HG03135 (cell line): ENCODE data around the gene C1QL2.
A peak's percentile ranks its signal among the peaks of the same experiment; 100 is the strongest.

ENCODE experiments used
- ATAC-seq: cut with Tn5 transposase; IDR thresholded peaks from one replicate; pipeline ENCODE4 v1.9.1; 2021; ENCODE audit warnings: mild to moderate bottlenecking, moderate library complexity; ENCODE audit not compliant: unreplicated experiment

C1QL2 gene

GRCh38 chr2:119179991-119180390 is 21.4 kb upstream of the C1QL2 start:
- ATAC-seq: no peak

DNA sequence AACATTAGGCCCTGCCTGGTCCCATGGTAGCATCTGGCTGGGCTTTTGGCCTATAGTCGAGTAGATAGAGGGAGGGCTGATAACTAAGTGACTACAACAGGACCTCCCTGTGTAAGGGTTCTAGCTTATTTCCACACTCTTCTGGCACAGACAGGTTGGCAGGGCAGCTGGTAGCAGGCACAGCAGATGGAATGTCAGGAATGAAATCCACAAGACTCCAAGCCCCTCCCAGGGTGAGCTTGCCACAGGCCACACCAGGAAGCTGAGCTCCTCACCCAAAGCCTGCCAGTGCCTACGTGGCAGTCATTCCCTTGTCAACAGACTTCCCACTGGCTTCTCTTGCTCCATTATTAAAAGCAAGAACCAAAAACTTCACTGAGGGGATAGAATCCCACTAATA is 20.7 kb upstream of the C1QL2 start:
- ATAC-seq: no peak

GRCh38 chr2:119178776-119179175 is 20.2 kb upstream of the C1QL2 start:
- ATAC-seq: no peak

GRCh38 chr2:119177838-119178190 is 19.3 kb upstream of the C1QL2 start:
- ATAC-seq: no peak

DNA sequence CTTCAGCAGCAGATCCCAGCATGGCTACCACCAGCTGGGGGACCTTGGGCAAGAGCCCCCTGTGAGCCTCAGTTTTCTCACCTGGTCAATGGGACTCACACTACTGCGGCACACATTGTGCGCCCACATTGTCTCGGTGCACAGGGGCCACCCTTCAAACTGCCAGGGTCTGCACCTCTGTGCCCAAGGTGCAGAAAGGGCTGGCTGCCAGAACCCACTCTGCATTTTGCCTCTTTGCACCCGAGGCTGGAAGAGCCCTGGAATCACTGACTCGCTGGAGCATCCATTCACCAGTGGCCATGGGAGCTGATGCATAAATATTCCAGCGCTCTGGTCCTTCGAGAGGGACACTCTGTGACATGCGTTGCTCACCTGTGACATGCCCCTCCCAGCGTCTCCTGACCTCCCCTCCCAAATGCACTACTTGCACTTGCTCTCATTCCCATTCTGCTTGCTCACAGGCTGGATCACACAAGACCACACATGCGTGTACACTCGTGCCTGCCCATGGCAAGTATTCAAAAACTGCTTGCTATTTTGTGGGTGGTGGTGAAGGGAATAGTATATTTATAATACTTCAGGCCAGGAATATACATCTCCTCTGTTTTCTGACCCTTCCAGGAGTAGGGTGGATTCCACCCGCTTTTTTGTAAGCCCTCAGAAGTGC is 18.8 kb upstream of the C1QL2 start:
- no peak for ATAC-seq

DNA sequence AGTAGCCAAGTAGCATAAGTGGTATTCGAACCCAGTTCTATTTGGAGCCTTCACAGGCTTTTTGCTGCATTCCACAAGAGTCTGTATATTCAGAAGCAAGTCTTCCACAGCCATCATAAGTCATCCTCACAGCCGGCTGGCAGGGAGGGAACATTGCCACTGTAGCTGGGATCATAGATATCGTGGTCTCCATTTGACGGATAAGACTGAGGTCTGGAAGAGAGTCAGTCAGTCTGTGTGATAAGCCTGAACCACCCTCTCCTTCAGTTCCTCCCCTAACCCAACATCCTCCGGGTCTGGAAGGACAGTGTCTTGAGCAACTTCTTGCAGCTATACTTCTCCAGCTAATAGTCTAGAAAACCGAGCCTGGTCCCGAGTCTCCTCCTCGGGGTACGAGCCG is 17.0 kb upstream of the C1QL2 start:
- no peak for ATAC-seq

GRCh38 chr2:119174993-119175347 is 16.4 kb upstream of the C1QL2 start:
- no peak for ATAC-seq

- ATAC-seq: peak; percentile 70
These were observed 15.9 kb upstream of the C1QL2 start for GRCh38 chr2:119174216-119174992.

DNA sequence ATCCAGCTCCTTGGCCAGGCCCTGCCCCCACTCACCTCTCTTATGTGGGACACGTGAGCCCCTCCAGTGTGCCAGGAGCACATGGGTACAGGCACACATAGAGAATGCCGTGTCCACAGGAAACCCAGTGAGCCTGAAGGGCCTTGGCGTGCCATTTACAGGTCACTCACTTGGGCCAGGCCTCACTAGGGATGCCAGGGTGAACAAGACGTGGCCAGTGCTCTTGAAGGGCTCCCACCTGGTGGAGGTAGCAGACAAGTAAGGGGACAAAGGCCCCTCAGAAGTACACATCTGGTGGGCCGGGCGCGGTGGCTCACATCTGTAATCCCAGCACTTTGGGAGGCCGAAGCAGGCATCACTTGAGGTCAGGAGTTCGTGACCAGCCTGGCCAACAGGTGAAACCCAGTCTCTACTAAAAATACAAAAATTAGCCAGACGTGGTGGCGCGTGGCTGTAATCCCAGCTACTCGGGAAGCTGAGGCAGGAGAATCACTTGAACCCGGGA is 15.1 kb upstream of the C1QL2 start:
- ATAC-seq: no peak

DNA sequence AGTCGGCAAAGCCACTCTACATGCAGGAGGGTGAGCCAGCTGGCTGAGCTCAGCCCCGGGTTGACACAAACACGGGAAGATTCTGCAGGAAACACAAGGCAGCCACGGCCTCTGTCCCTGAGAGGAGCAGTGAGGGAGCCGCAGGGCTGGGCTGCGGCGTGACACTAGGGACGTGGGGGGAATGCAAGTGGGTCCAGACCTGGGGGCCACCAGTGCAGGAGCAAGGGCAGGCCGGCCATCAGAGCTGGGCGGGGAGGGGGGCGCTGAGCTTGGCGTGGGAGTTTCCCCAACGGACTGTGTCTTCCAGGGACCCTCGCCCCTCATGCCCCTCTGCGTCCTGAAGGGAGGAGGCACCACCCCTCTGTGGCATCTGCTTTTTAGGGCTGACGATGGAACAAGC is 12.0 kb upstream of the C1QL2 start:
- no peak for ATAC-seq

GRCh38 chr2:119169717-119170116 is 11.2 kb upstream of the C1QL2 start:
- ATAC-seq: no peak

DNA sequence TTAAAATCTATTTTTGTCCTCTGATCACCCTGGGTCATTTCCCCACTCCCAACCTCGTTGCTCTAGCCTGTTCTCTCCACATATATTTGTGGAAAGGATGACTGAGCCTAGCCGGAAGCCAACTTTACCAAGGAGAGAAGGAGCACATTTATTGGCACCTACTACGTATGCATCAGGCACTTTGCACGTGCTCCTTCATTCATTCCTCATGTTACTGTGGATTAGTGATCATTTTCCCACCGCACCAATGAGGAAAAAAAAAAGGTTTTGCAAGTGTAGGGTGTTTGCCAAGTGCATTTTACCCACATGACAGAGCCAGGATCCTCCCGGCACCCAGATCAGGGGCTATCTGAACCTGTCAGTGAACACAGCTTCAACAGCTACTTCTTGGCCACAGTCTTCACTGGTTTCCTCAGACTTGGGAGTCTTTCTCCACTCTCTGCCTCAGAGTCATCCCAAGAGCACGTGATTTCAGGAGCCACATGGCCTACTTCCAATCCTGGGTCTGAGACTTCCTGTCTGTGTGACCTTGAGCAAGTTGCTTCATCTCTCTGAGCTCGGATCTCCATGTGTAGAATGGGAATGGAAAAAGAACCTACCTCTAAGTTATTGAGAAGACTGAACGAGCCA is 1.9 kb upstream of the C1QL2 start:
- no peak for ATAC-seq

DNA sequence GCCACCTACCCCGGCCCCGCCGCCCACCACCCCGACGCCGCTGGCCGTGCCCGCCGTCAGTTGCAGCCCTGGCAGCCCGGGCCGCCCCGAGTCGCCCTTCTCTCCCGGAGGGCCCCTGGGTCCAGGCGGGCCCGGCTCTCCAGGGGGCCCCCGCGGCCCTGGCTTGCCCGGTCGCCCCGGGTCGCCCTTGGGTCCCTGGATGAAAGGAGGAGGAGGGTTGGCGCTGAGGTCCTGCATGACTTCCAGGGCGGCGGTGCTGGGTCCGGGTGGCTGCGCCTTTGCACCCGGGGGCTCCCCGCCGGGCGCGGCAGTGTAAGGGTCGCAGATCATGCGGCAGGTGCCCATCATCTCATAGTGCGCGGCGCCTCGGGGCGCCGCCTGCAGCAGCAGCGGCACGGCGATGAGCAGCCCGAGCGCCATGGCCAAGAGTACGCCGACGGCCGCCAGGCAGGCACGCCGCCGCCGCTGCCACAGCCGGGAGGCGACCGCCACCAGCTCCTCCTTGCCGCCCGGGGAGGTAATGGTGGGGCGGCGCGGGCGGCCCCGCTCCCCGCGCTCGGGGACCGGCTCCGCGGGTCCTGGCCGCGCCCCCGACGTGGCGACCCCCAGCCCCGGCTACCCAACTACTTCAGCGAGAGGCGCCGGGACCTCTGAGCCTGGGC is 570 bp downstream of the C1QL2 start:
- no peak for ATAC-seq

DNA sequence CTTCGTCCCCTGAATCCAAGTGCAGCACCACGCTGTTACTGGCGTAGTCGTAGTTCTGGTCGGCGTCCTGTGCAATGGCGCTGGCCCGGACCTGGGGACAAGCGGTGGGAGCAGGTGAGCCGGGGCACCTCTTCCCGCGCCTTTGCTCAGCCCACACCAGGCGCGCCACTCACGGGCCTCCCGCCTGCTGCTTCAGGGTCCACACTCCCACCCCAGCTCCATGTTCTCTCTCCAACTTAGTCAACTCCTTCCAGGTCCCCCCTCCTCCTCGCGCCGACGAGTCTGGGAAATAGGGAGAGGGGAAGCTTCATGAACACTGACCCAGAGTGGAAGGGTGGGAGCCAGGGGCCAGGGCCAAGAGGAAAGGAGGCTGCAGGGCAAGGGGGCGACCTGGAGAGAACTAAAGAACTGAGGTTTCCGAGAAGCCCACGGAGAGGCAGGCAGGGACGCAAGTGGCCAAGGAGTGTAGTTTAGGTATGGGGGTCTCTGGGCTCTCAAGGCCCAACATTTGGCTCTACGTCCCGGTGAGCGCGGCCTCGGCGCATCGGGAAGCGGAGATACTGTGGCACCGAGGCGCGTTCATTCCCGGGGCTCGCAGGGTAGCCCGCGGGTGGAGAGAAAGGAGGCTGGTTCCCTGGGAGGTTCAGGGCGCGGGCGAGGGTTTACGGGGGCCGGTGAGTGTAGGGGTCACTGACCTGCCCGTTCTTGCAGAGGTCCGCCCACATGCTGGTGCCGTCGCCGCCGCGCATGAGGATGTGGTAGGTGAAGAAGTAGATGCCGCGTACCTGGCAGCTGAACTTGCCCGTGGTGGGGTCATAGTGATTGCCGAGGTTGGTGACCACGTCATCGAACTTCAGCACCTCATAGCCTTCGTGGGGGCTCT is 1.4 kb downstream of the C1QL2 start:
- ATAC-seq: no peak

DNA sequence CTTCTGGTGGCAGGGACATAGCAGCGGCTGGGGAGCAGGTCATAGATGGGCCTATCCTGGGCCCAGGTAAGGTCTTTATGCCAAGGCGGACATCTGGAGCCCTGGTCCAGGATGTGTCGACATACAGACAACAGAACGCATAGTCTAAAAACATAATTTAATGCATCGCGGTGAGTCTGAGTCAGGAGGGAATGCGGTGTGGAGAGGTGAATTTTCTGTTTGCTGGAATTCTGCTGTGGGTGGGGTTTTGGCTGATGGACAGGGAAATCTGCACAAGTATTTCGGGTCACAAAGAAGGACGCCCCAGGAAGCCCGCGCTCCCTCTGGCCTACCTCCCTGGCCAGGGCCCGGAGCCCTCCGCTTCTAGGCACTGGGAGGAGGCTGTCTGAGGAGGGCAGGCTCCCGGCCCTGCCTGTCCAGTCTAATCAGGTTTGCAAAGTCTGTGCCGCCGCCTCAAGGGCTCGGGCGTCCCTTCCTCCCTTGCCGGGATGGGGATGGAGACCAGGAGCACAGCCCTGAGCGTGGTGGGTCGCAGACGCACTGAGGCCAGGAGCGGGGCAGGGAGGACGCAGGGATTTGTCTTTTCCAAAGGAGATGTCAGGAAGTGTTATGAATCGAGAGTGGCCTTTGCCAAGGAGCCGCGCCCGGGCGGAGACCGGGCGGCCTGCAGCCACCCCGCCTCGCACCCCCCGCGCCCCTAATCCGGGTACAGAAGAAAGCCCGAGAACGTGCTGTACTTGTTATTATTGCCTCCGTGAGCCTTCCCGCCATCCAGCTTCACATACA is 2.3 kb downstream of the C1QL2 start:
- no peak for ATAC-seq

DNA sequence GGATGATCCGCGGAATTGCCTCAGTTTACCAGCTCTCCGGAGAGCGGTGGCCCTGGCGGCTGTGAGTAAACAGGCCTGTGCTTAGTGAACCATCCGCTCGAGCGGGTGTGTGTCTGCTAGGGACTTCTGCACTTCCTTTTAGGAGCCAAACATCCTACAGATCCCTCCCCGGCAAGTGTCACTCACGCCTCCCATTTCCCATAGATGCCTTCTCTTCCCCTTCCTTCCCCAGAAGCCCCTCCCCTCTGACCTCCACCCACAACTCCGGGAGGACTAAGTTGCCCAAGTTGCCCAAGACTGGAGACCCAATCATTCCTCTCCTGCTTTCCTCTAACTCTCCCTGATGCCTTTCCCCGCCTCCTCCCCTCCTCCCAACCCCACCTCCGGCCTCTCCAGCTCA is 2.9 kb downstream of the C1QL2 start:
- ATAC-seq: no peak

DNA sequence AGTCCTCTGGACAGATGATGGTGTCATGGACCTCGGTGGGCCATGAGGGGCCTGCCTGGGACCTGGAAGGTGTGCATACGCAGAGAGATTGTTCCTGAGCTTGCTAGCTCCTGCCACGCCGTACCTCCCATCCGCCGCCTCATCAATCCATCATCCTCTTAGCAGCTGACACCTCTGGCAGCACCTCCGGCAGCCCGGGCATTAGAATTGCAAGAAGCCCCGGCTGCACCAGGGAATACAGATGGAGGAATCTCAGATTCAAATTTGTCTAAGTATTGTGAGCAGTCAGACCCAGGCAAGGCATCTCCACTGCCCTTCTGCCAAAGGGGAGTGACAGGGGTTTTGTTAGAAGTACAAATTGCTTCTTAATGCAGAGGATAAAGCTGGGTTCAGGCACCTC is 4.5 kb downstream of the C1QL2 start:
- no peak for ATAC-seq

- no peak for ATAC-seq
These were observed 8.9 kb downstream of the C1QL2 start for GRCh38 chr2:119149611-119150010.

GRCh38 chr2:119147776-119148715 is 10.5 kb downstream of the C1QL2 start:
- ATAC-seq: no peak
